K562 (cell line): ENCODE data around the gene CD276.

Experiments used
- EZH2 ChIP-seq: IDR thresholded peaks from 2 replicates; pipeline ENCODE4 v1.6.1; 2012; ENCODE audit warnings: low read depth, mild to moderate bottlenecking, inconsistent platforms, low read length, borderline replicate concordance
- TCF7 ChIP-seq: sonication (generic); IDR thresholded peaks from 2 replicates; pipeline ENCODE4 v1.6.1; 2016; ENCODE audit warnings: antibody characterized with exemption, borderline replicate concordance

DNA sequence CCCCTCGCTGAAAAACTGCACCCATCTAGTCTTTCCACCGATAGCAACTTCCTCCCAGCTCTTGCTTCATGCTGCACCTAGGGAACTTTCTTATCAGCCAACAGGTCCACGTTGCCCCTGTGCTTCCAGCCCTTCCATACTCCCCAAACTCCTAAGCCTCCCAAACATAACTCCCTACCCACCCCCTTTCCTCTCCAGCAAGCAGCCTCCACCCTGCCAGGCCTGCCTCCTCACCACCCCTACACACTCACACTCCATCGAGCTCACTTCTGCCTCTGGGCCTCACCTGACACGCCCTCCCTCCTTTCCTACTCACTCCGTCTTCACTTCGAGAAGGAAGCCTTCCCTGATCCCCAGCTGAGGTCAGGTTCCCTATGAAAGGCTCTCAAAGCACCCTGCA lies 60.9 kb downstream of the CD276 start:
- TF ChIP-seq EZH2 (no peak), TCF7 (no peak)
